ENCODE data around the gene C10orf67. TPM values are rescaled to one million over a fixed set of nuclear protein-coding genes. Genes with fewer than 3 reads are reported as not detected.

The C10orf67 gene
- total RNA-seq, 6 experiments from 2014 or later, result 0.10 to 0.88 (median 0.33) TPM

DNA sequence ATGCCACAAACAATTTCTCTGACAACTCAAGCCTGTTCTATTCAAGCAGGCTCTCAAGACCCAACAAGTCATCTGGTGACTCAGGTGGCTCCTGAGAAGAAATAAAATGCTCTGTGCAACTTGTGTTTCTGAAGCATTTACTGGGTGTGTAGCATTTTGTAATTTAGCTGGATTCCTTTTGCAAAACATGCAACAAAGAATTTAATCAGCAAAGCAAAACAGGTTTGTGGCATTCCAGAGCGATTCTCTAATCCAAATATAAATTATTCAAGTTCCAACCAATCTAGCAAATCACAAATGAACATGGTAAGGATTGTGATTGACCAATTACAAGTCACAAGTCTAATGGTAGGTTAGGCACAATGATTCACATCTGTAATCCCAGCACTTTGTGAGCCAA lies 39.8 kb upstream of the C10orf67 start:
- Mint-ChIP-seq H3K4me1 (ENCODE audit: low read depth) (no peaks in the 10 kb centered on the region), H3K36me3 (ENCODE audit: low read depth) (no peaks in the 10 kb centered on the region), H3K27ac (no peak overlapping the region), H3K9me3 (no peaks in the 10 kb centered on the region), H3K4me3 (no peak overlapping the region), H3K27me3 (ENCODE audit: insufficient read depth) (peaks cover 4% of the 10 kb centered on the region)
- DNase-seq, result peak; percentile 34
- TF ChIP-seq CTCF (IDR thresholded peaks at IDR 0.05), result no peak

DNA sequence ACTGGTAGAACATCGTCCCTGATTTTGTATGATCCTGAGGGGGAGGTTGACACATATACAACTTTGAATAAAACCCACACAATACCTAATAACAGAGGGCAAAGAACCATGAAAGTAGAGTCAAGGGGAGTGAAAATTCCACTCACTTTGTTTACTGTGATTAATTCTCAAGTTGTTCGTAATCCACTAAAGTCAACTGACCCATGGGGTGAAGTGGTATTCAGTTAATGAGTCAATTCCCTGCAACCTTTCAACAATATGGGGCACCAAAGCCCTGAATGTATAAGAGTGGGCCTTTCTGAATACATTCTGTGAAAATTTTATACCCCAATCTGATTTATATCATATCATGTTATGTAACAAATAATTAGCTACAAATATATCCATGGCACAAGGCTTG lies 39.0 kb upstream of the C10orf67 start:
- Mint-ChIP-seq H3K4me1 (ENCODE audit: low read depth) (no peaks in the 10 kb centered on the region), H3K9me3 (no peaks in the 10 kb centered on the region), H3K4me3 (no peak overlapping the region), H3K27ac (no peak overlapping the region), H3K27me3 (ENCODE audit: insufficient read depth) (peaks cover 5% of the 10 kb centered on the region), H3K36me3 (ENCODE audit: low read depth) (no peaks in the 10 kb centered on the region)
- TF ChIP-seq CTCF (IDR thresholded peaks at IDR 0.05), result no peak
- no peak for DNase-seq

DNA sequence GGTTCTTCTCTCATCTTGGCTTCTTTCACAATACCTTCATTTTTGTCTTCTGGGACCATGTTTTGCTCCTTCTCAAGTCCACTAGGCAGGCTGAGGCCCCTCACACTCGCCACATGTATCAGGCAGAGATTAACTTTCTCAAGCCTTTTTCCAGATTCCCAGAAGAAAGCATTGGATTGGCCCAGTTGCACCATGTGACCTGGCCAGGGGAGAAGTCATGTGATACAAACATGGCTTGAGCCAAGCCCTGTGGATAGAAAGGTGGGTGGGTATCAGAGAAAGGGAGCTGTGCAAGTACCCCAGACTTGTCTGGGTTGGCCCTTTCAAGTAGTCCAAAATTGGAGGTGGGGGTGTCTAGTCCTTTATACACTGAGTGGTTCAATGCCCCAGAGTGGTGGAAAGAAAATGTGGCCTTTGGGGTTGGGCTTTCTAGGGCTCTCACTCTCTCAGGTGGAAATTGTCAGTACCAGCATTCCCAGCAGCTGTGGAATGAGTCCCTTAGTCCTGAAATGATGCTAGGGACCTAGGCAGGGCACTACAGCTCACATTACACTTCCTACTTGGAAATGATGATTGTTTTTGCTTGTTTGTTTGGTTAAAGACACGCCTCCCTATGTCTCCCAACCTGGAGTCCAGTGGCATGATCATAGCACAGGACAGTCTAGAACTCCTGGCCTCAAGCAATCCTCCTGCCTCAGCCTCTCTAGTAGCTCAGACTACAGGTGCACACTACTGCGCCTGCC lies 36.9 kb upstream of the C10orf67 start:
- H3K27me3 Mint-ChIP-seq (ENCODE audit: insufficient read depth), result peaks cover 5% of the 10 kb centered on the region
- TF ChIP-seq CTCF (IDR thresholded peaks at IDR 0.05), result no peak
- H3K4me3 Mint-ChIP-seq, result no peak overlapping the region
- H3K27ac Mint-ChIP-seq, result no peak overlapping the region
- H3K9me3 Mint-ChIP-seq, result no peaks in the 10 kb centered on the region
- no peaks in the 10 kb centered on the region for H3K36me3 Mint-ChIP-seq (ENCODE audit: low read depth)
- no peak for DNase-seq
- no peaks in the 10 kb centered on the region for H3K4me1 Mint-ChIP-seq (ENCODE audit: low read depth)

- no peak for DNase-seq
- Mint-ChIP-seq H3K36me3 (ENCODE audit: low read depth) (no peaks in the 10 kb centered on the region), H3K4me1 (ENCODE audit: low read depth) (no peaks in the 10 kb centered on the region; the same call in 1 of the 2 replicates), H3K27me3 (ENCODE audit: insufficient read depth) (peaks cover 5% of the 10 kb centered on the region), H3K9me3 (no peaks in the 10 kb centered on the region), H3K4me3 (no peak overlapping the region), H3K27ac (no peak overlapping the region)
- TF ChIP-seq CTCF (IDR thresholded peaks at IDR 0.05), result no peak
These were observed 35.1 kb upstream of the C10orf67 start for GRCh38 chr10:23379686-23380085.

- Mint-ChIP-seq H3K27me3 (ENCODE audit: insufficient read depth) (peaks cover 1% of the 10 kb centered on the region; the same call in 1 of the 2 replicates), H3K36me3 (ENCODE audit: low read depth) (no peaks in the 10 kb centered on the region), H3K4me1 (ENCODE audit: low read depth) (no peaks in the 10 kb centered on the region; the same call in 1 of the 2 replicates), H3K4me3 (no peak overlapping the region), H3K27ac (no peak overlapping the region), H3K9me3 (no peaks in the 10 kb centered on the region)
- no peak for DNase-seq
- no peak for TF ChIP-seq CTCF (IDR thresholded peaks at IDR 0.05)
These were observed 31.6 kb upstream of the C10orf67 start for GRCh38 chr10:23376229-23376655.
